ENCODE data around the gene MEGF8. TPM values are rescaled to one million over a fixed set of nuclear protein-coding genes. Genes with fewer than 3 reads are reported as not detected.

The MEGF8 gene
- total and polyA plus RNA-seq, 2 donors (not counting 3 experiments of a cell fraction or from before 2014, with no cell fraction given) = 20.6 to 39.6 TPM

DNA sequence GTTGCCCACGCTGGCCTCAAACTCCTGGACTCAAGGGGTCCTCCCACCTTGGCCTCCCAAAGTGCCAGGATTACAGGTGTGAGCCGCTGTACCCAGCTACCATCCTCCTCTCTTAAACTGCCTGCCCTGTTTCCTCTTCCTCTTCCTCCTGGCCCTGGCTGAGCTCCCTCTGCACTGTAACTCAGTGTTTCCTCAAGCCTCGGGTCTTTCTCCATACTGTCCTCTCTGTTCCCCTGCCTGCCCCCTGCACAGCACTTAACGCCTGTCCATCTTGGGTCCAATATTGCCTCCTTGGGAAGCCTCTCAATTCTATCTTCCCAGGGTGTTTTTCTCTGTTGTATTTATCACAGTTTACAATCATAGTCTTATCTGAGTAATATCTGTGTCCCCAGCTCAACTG lies 95.7 kb downstream of the MEGF8 start:
- intact Hi-C loops (cut with micrococcal nuclease) (loop anchor here (1.0 to 2.0 kb wide), 2 partner anchors 18 to 178 kb away; no protein-coding TSS in a partner anchor), dilution Hi-C loops (cut with MboI; ENCODE audit: extremely low pct_ligation_motif_present, low sequenced_read_pairs) (no loop called here)
- Histone ChIP-seq H4K20me1 (replicated peaks; ENCODE audit: control insufficient read depth, extremely low read depth, insufficient read depth, low read length) (no peaks in the 10 kb centered on the region), H3K9me3 (replicated peaks; ENCODE audit: control insufficient read depth, insufficient read depth, low read length) (no peaks in the 10 kb centered on the region), H3K36me3 (ENCODE audit: control insufficient read depth in 2 of 2, extremely low read depth in 1 of 2, insufficient read depth in 2 of 2, low read length in 2 of 2) (no peaks in the 10 kb centered on the region), H3K4me2 (ENCODE audit: insufficient read depth, low read length) (no peak overlapping the region), H3K9ac (replicated peaks; ENCODE audit: extremely low read depth, insufficient read depth, low read length) (no peak overlapping the region), H3K79me2 (ENCODE audit: control insufficient read depth, insufficient read depth, low read length) (no peaks in the 10 kb centered on the region), H2AFZ (ENCODE audit: low read depth, low read length) (no peak overlapping the region), H3K9me1 (replicated peaks; ENCODE audit: control insufficient read depth, extremely low read depth, insufficient read depth, low read length) (no peaks in the 10 kb centered on the region), H3K27me3 (ENCODE audit: control insufficient read depth in 2 of 2, insufficient read depth in 2 of 2, low read length in 2 of 2) (no peaks in the 10 kb centered on the region), H3K27ac (ENCODE audit: insufficient read depth, low read depth, low read length) (peak overlapping the region; percentile 23), H3K4me3 (replicated peaks in 1 of 3; ENCODE audit: insufficient read depth in 1 of 3, low read depth in 1 of 3, low read length in 3 of 3) (no peak overlapping the region), H3K4me1 (ENCODE audit: control insufficient read depth, extremely low read depth, insufficient read depth, low read length) (peaks cover 29% of the 10 kb centered on the region)
- no peak for TF ChIP-seq JUN (IDR thresholded peaks at IDR 0.05; ENCODE audit: borderline replicate concordance, insufficient read depth, insufficient read length, low read depth)
- no peak for TF ChIP-seq GATA2 (IDR thresholded peaks at IDR 0.05; ENCODE audit: insufficient read depth, insufficient read length, low read depth, low read length)
- TF ChIP-seq MYC (IDR thresholded peaks at IDR 0.05; ENCODE audit: low read depth, low read length) = no peak
- TF ChIP-seq EZH2 (IDR thresholded peaks at IDR 0.05; ENCODE audit: borderline replicate concordance, low read depth, low read length, severe bottlenecking) = no peak
- TF ChIP-seq, protein P1, sequence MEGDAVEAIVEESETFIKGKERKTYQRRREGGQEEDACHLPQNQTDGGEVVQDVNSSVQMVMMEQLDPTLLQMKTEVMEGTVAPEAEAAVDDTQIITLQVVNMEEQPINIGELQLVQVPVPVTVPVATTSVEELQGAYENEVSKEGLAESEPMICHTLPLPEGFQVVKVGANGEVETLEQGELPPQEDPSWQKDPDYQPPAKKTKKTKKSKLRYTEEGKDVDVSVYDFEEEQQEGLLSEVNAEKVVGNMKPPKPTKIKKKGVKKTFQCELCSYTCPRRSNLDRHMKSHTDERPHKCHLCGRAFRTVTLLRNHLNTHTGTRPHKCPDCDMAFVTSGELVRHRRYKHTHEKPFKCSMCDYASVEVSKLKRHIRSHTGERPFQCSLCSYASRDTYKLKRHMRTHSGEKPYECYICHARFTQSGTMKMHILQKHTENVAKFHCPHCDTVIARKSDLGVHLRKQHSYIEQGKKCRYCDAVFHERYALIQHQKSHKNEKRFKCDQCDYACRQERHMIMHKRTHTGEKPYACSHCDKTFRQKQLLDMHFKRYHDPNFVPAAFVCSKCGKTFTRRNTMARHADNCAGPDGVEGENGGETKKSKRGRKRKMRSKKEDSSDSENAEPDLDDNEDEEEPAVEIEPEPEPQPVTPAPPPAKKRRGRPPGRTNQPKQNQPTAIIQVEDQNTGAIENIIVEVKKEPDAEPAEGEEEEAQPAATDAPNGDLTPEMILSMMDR (IDR thresholded peaks at IDR 0.05; ENCODE audit: extremely low read depth in 1 of 2, insufficient read depth in 1 of 2, low read depth in 1 of 2, low read length in 2 of 2) = no peak
- no peak for TF ChIP-seq POLR2A (IDR thresholded peaks at IDR 0.05; ENCODE audit: low read depth, low read length)
- no peak for TF ChIP-seq POLR2AphosphoS5 (IDR thresholded peaks at IDR 0.05; ENCODE audit: insufficient read depth, low read depth, low read length)
- TF ChIP-seq, protein P2, sequence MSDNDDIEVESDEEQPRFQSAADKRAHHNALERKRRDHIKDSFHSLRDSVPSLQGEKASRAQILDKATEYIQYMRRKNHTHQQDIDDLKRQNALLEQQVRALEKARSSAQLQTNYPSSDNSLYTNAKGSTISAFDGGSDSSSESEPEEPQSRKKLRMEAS (IDR thresholded peaks at IDR 0.05; ENCODE audit: insufficient read depth, insufficient read length) = no peak
- no peak for TF ChIP-seq FOS (IDR thresholded peaks at IDR 0.05; ENCODE audit: borderline replicate concordance, insufficient read depth, low read length)
- POLR2A ChIA-PET = no interaction called here
- FAIRE-seq = no peak
- TSS peak; percentile 41 for BruUV-seq (replicated peaks)
- DNase-seq (ENCODE audit: low read depth, low spot score) = no peak
- CTCF ChIA-PET = interaction anchor here (0.8 to 2.9 kb wide), 4 partner anchors 14 to 20 kb away, joined by 3 to 18 read pairs (median 8); no protein-coding TSS in a partner anchor

Measured in endothelial cell of umbilical vein (primary cell).